DMS153 treated with DMSO at 0.1 percent for 48 hours (cell line): ENCODE results near the gene ACOT7.
"Not testable (repeated sequence)": the region's sequence is repeated elsewhere in the genome, so short reads cannot be mapped to it uniquely, and the experiment has no call there.

Experiments
- DNase-seq: peaks from one replicate; lab custom pipeline; 2025; ENCODE audit not compliant: unreplicated experiment; lab: John Stamatoyannopoulos, UW

ACOT7 gene, protein sequence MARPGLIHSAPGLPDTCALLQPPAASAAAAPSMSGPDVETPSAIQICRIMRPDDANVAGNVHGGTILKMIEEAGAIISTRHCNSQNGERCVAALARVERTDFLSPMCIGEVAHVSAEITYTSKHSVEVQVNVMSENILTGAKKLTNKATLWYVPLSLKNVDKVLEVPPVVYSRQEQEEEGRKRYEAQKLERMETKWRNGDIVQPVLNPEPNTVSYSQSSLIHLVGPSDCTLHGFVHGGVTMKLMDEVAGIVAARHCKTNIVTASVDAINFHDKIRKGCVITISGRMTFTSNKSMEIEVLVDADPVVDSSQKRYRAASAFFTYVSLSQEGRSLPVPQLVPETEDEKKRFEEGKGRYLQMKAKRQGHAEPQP

DNA sequence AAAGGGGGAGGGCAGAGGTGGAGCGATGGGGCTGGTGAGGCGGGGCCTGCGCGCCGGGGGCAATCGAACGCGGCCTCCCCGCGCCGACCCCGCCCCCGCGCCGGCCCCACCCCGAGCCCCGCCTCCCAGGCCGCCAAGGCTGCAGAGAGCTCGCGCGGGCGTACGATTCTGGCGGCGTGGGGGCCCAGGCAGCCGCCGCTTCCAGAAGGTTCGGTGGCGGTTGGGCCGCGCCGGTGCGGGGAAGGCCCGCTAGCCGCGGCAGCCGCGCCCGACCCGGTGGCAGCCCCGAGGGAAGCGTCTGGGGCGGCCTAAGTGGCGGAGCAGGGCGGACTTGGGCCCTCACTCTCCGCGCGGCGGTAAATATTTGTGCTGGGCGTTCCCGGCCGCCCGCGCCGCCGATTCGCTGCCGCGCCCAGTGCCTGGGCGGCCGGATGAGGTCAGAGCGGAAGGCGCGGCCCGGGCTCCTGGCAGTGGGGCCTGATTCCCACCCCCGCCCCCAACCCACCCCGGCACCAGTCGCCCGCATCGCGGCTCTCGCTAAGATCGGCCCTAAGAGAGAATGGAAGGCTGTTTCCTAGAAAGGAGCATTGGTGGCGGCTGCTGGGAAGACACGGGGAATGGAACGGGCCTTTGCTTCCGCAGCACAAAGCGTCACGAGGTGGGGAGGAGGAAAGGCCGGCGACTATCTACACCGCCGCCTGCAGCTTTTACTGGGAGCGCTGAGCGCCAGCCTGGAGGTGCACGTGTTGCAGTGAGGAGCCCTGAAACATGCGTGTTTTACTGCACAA is at the start of gene ACOT7:
TSS of gene ACOT7 (minus strand) at position 368 of the 788 bp plus-strand sequence. CDS start 368 bp downstream, outside the sequence.
- DNase-seq = peak; percentile 87

GRCh38 chr1:6441586-6441985 is 48.0 kb upstream of the ACOT7 start:
- no peak for DNase-seq

DNA sequence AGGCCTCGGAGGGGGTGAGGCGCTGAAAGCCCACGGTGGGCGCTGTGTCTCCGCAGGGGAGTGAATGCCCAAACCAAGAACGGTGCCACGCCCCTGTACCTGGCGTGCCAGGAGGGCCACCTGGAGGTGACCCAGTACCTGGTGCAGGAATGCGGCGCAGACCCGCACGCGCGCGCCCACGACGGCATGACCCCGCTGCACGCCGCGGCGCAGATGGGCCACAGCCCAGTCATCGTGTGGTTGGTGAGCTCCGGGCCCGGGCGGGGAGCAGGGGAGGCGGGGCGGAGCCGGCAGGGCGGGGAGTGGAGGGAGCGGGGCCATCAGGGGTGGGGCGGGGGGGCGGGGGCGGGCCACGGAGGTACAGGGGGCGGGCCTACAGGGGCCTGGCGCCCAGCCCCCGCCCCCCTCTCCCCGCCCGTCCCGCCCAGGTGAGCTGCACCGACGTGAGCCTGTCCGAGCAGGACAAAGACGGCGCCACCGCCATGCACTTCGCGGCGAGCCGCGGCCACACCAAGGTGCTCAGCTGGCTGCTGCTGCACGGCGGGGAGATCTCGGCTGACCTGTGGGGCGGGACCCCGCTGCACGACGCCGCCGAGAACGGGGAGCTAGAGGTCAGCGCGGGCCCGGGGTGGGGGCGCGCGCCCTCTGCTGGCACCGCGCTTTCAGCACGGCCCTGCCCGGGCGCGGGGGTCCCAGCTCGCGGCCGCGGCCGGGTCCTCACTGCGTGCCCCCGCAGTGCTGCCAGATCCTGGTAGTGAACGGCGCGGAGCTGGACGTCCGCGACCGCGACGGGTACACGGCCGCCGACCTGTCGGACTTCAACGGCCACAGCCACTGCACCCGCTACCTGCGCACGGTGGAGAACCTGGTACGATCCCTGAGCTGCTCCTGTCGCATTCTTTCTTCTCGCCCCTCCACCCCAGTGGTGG is 46.9 kb upstream of the ACOT7 start:
- peak; percentile 32 for DNase-seq

- DNase-seq = peak; percentile 55
Measured at GRCh38 chr1:6438047-6438525, 44.5 kb upstream of the ACOT7 start.

DNA sequence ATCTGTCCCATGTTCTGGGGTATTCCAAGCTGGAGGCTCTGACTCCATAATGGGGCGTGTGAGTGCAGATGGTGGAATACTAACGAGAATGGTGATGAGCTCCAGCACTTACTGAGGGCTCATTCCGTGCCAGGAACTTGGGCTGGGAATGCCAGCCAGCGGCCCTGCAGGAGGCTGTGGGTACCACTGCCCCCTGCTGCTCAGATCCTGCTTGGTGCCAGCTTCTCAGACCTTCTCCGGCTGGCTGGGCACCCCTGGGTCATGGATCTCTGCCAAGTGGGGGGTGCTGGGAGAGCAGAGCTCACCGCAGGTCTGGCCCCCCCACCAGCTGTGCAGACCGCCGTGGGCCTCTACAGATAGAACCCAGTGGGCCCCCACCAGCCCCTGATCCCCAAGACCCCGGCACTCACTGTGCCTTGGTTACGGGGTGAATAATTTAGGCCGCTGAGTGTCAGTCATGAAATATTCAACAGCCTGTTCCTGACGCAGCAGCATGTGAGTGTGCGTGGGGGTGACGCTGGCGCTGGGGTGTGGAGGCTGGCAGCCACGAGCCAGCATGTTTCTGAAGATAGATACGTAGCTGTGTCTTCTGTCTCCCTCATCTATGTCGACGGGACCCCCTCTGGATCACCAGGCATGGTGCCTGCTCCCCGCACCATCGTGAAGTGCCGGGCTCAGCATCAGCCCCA is 43.6 kb upstream of the ACOT7 start:
- not testable (repeated sequence) for DNase-seq

DNA sequence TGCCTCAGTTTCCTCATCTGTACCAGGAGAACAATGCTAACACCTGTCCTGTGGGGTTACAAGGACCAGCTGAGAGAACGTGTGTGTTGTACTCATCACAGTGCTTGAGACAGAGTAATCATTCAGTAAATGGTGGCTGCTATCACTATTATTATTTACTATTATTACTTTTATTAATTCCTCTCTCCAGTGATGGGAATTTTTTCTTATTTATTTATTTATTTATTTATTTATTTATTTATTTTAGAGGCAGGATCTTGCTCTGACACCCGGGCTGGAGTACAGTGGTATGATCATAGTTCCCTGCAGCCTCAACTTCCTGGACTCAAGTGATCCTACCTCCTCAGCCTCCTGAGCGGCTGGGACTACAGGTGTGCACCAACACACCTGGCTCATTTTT is 42.7 kb upstream of the ACOT7 start:
- not testable (repeated sequence) for DNase-seq

DNA sequence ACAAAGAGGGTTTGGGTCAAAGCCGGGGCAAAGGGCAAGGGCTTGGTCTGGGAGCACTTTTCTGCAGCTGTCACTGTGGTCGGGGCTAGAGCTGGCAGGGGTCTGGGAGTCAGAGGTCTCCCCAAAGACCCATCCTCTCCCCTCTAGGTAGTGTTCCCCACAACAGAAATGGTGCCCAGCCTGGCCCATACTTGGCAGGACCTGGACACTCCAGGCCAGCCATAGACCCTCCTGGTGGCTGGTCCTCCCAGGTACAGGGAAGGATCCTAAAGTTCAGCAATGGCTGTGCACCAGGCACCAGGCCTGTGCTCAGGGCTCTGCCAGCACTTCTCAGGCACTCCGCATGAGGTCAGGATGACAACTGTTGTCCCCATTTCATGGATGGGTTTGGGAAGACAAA is 42.0 kb upstream of the ACOT7 start:
- DNase-seq = no peak

- DNase-seq = no peak
Measured at GRCh38 chr1:6435129-6435528, 41.6 kb upstream of the ACOT7 start.

- DNase-seq = no peak
Measured at GRCh38 chr1:6434186-6434585, 40.6 kb upstream of the ACOT7 start.

DNA sequence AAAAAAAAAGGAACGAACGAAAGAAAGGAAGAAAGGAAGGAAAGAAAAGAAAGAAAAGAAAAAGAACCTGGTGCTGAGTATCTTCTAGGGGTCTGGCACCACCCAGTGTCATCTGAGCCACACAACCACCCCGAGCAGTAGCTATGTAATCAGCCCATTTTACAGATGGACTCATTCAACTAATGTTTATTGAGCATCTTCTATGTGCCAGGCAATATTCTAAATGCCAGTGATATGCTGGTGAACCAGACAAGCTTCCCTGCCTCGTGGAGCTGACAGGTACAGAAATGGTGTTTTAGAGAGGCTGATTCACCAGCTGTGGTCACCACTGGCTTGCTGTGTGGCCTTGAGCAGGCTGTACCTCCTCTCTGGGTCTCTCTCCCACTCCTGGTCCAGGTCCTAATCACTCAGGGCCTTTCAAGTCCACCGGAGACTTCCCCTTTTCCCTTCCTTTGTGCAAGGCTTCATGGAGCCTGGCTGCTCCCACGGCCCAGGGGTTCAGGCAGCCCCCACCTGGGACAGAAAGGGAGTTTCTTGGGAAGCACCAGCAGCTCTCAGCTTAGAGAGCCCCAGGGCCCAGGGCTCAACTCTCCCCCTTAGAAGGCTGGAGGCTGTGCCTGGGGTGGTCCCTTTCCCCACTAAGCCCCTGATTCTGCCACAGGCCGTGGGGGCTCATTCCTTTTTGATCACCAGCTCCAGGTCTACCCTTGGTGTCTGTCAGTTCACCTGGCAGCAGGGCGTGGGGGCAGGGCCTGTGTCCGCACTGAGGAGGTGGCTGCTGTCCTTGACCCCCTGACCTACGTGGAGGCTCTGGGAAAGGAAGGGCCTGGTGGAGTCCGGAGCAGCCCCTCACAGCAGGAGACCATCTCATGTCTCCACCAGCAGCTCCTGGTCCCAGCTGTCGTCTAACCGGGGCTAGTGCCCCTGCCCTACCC is 38.3 kb upstream of the ACOT7 start:
- not testable (repeated sequence) for DNase-seq

DNA sequence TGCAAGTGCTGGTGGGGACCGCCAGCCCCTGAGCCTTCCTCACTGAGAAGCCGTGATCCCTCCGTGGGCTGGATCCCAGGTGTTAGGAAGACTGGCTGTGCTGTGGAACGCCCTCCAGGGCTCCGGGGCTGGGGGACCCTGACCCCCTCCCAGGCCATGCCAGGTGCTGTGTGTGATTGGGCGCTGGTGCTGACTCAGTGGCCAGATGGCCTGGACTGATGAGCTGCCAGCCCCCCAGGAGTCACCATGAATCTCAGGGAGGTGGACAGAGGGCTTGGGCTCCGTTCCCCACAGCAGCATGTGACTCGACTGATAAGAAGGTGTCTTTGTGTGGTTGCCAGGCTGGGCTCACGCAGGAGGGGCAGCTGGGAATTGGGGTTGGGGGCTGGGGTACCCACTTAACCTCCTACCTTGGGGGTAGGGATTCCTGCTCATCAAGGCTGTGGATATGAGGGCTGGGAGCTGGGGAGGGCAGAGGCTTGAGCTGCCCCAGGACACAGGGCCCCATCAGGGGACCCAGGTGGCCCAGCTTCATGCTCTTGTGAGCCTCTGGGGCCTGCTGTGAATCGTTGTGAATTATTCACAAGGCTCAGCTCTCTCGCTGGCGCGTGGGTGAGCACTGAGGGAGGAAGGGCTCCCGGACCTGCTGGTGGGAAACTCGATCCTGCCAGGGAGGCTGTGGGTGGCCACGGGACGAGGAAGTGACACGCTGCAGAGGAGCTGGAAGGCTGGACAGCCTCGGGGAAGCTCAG is 36.3 kb upstream of the ACOT7 start:
- DNase-seq = not testable (repeated sequence)

DNA sequence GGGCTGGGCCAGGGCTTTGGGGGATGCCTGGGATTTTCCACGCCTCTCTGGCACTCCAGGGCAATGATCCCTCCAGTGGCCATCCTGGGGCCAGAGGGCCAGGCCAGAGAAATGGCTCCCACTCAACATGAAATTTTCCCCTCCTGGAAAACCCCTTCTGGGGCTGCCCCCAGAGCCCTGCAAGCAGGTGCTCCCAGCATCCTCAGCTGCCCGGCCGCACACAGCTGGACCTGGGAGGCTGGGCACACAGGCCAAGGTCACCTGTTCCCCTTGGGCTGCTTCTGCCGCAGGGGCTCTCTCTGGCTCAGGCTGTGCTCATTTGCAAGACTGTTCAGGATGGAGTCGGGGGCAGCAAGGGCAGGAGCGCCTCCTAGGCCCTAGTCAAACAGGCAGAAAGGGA is 34.9 kb upstream of the ACOT7 start:
- DNase-seq = not testable (repeated sequence)

GRCh38 chr1:6427441-6428390 is 34.1 kb upstream of the ACOT7 start:
- no peak for DNase-seq

DNA sequence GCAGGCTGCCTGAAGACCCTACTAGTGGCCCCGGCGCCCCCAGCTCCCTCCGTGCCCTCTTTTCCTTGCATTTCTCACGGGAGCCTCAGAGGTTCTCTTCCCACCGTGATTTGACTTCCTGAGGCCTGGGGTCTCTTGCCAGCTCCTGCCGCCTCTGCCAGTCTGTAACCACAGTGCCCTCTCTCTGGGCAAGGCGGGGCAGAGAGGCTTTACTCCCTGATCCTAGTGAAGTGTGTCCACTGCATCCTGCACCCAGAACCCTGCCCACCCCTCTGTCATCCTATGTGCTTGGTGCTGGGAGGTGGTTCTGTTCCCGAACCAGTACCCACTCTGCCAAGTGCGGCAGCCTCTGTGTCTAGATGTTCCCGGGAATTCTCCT is 33.4 kb upstream of the ACOT7 start:
- no peak for DNase-seq

GRCh38 chr1:6426277-6426971 is 32.9 kb upstream of the ACOT7 start:
- no peak for DNase-seq

- no peak for DNase-seq
Measured at GRCh38 chr1:6425658-6426057, 32.1 kb upstream of the ACOT7 start.
